Activated CD8-positive, alpha-beta T cell treated with anti-CD3 and anti-CD28 coated beads for 36 hours (primary cell): ENCODE data around the gene SIL1. TPM values are rescaled to one million over a fixed set of nuclear protein-coding genes. Genes with fewer than 3 reads are reported as not detected.

Experiments
- ATAC-seq: fragments of 200-7000 bp; cut with Tn5 transposase; one replicate; pipeline ENCODE4 v1.10.0; 2021; ENCODE audit warnings: mild to moderate bottlenecking, moderate library complexity
- CTCF ChIA-PET: fragments of 350-600 bp; sonication (Branson Sonifier 250); formaldehyde crosslinking; loops from one replicate; lab custom pipeline; 2021; ENCODE audit warnings: antibody characterized with exemption; lab: Charles Lee
- POLR2A ChIA-PET: fragments of 350-600 bp; sonication (Branson Sonifier 250); formaldehyde crosslinking; loops from one replicate; lab custom pipeline; 2021; ENCODE audit warnings: antibody characterized with exemption; lab: Charles Lee
- DNase-seq: peaks from one replicate; pipeline ENCODE4 v3.0.0-alpha.2; 2020
- H3K27ac Mint-ChIP-seq: one replicate; pipeline ENCODE4 v1.8.0; 2021; ENCODE audit warnings: mild to moderate bottlenecking, mixed read lengths
- H3K27me3 Mint-ChIP-seq: one replicate; pipeline ENCODE4 v1.8.0; 2021; ENCODE audit warnings: mixed read lengths
- H3K36me3 Mint-ChIP-seq: one replicate; pipeline ENCODE4 v1.8.0; 2021; ENCODE audit warnings: low read depth, mixed read lengths
- H3K4me1 Mint-ChIP-seq: one replicate; pipeline ENCODE4 v1.8.0; 2021; ENCODE audit warnings: low read depth, mixed read lengths
- H3K4me3 Mint-ChIP-seq: one replicate; pipeline ENCODE4 v1.8.0; 2021; ENCODE audit warnings: mild to moderate bottlenecking, moderate library complexity, mixed read lengths
- H3K9me3 Mint-ChIP-seq: one replicate; pipeline ENCODE4 v1.8.0; 2021; ENCODE audit warnings: mixed read lengths
- intact Hi-C: fragments of 100-400 bp; cut with micrococcal nuclease; formaldehyde crosslinking; loops from one replicate; pipeline ENCODE4 v1.10.0; 2022
- total RNA-seq, 2 experiments: library from RNA; stranded (reverse); gene quantifications; one replicate each; pipeline ENCODE4 v1.2.3, GENCODE V29; 2021
- TF ChIP-seq, protein P1 (sequence below): fragments of 200-600 bp; IDR thresholded peaks from one replicate; pipeline ENCODE4 v1.8.0; 2022; ENCODE audit warnings: antibody characterized with exemption, mild to moderate bottlenecking

The SIL1 gene
- total RNA-seq, 2 experiments from 2014 or later = 27.6 to 32.3 TPM

DNA sequence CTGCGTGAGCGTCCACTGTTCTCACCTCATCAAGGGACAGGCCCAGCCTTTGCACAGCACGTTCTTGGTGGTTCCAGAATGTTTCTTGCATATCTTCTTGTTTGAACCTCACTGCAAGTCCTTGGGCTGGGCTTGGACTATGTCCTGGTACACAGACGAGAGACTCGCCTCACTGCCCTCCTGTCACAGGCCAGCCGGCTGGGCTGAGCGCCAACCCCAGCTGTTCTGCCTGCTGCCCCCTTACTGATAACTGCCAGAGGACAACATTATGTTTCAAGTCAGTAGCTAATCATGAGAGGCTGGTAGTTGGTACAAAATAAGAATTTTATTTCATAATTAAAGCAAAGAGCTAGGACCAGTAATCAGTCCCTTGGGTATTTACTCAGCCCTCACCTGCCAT lies 270.2 kb downstream of the SIL1 start:
- no peak for ATAC-seq
- intact Hi-C loops = no loop called here
- ChIA-PET CTCF (no interaction called here), POLR2A (interaction anchor here (0.7 kb wide), 1 partner anchor 82 kb away, joined by 3 read pairs; no protein-coding TSS in a partner anchor)
- DNase-seq = no peak
- H3K9me3 Mint-ChIP-seq = no peaks in the 10 kb centered on the region
- H3K4me3 Mint-ChIP-seq = no peak overlapping the region
- no peaks in the 10 kb centered on the region for H3K27me3 Mint-ChIP-seq
- TF ChIP-seq, protein P1, sequence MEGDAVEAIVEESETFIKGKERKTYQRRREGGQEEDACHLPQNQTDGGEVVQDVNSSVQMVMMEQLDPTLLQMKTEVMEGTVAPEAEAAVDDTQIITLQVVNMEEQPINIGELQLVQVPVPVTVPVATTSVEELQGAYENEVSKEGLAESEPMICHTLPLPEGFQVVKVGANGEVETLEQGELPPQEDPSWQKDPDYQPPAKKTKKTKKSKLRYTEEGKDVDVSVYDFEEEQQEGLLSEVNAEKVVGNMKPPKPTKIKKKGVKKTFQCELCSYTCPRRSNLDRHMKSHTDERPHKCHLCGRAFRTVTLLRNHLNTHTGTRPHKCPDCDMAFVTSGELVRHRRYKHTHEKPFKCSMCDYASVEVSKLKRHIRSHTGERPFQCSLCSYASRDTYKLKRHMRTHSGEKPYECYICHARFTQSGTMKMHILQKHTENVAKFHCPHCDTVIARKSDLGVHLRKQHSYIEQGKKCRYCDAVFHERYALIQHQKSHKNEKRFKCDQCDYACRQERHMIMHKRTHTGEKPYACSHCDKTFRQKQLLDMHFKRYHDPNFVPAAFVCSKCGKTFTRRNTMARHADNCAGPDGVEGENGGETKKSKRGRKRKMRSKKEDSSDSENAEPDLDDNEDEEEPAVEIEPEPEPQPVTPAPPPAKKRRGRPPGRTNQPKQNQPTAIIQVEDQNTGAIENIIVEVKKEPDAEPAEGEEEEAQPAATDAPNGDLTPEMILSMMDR = no peak
- no peak overlapping the region for H3K27ac Mint-ChIP-seq
- H3K4me1 Mint-ChIP-seq = no peaks in the 10 kb centered on the region
- H3K36me3 Mint-ChIP-seq = peaks cover 1% of the 10 kb centered on the region

GRCh38 chr5:138927544-138927943 lies 270.6 kb downstream of the SIL1 start:
- Mint-ChIP-seq H3K4me3 (no peak overlapping the region), H3K27me3 (no peaks in the 10 kb centered on the region), H3K4me1 (no peaks in the 10 kb centered on the region), H3K9me3 (no peaks in the 10 kb centered on the region), H3K36me3 (peaks cover 1% of the 10 kb centered on the region), H3K27ac (no peak overlapping the region)
- no peak for ATAC-seq
- CTCF ChIA-PET = no interaction called here
- POLR2A ChIA-PET = no interaction called here
- TF ChIP-seq, protein P1 = no peak
- no peak for DNase-seq
- intact Hi-C loops = no loop called here

DNA sequence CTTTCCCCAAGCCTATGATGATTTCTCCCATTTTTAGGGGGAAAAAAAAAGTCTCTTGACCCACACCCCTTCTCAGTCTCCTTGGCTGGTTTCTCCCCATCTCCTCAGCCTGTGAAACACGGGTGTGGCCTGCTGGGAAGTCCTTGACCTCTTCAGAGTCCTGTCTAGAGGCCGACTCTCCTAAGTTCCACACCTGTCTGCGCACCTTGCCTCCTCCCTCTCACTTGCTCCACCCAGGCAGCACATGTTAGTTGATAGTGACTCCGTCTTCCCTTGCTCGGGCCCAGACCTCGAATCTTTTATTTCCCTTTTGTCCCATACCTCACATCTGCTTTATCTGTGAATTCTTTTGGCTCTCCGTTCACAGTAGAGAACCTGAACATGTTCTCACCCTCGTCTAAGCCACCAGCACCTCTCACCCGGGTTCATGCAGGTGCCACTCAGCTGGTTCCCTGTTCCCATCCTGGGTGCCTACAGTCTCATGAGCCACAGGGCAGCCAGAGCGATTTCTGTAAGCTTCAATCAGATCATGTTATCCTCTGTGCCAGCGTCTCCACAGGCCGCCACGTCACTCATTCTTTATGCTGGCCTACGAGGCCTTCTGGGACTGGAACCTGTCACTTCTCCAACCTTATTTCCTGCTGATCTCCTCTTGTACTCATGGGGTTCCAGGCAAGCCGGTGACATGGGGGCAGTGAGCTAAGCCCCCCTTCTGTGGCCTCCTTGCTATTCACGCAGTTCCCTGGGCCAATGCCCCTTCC lies 271.3 kb downstream of the SIL1 start:
- H3K27ac Mint-ChIP-seq = no peak overlapping the region
- POLR2A ChIA-PET = no interaction called here
- H3K36me3 Mint-ChIP-seq = peaks cover 1% of the 10 kb centered on the region
- TF ChIP-seq, protein P1 = no peak
- H3K4me1 Mint-ChIP-seq = no peaks in the 10 kb centered on the region
- ATAC-seq (no peak), DNase-seq (no peak)
- CTCF ChIA-PET = no interaction called here
- no peaks in the 10 kb centered on the region for H3K27me3 Mint-ChIP-seq
- no peak overlapping the region for H3K4me3 Mint-ChIP-seq
- no peaks in the 10 kb centered on the region for H3K9me3 Mint-ChIP-seq
- intact Hi-C loops = no loop called here

DNA sequence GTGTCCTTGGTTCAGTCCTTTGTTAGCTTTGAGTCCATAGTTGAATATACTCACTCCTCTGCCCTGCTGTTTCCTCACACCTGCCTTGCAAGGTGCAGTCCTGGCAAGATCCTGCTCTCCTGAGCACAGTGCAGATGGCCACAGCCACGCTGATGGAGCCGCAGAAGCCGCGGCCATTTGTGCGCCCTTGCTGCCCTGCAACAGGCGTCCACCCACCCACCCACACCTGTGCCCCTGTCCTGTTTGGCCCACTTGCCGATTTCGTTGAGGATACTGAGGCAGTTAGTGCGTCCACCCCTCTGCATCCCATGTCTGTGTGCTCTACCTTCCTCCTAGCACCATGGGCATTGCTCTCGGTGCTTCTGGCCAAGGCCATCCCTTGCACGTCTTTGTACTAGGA lies 271.9 kb downstream of the SIL1 start:
- intact Hi-C loops = no loop called here
- Mint-ChIP-seq H3K9me3 (no peaks in the 10 kb centered on the region), H3K4me1 (no peaks in the 10 kb centered on the region), H3K27me3 (no peaks in the 10 kb centered on the region), H3K4me3 (no peak overlapping the region), H3K27ac (no peak overlapping the region), H3K36me3 (peaks cover 1% of the 10 kb centered on the region)
- TF ChIP-seq, protein P1 = no peak
- POLR2A ChIA-PET = no interaction called here
- CTCF ChIA-PET = no interaction called here
- ATAC-seq (no peak), DNase-seq (no peak)

- intact Hi-C loops = no loop called here
Observed at GRCh38 chr5:138925090-138925635, 273.0 kb downstream of the SIL1 start.

More at GRCh38 chr5:138925090-138925635, 273.0 kb downstream of the SIL1 start:
- Mint-ChIP-seq H3K4me1 (no peaks in the 10 kb centered on the region), H3K27me3 (no peaks in the 10 kb centered on the region), H3K27ac (no peak overlapping the region), H3K9me3 (no peaks in the 10 kb centered on the region), H3K4me3 (no peak overlapping the region), H3K36me3 (peaks cover 1% of the 10 kb centered on the region)
- ChIA-PET CTCF (no interaction called here), POLR2A (no interaction called here)
- TF ChIP-seq, protein P1 = no peak
- ATAC-seq (no peak), DNase-seq (no peak)
